Activated CD8-positive, alpha-beta T cell treated with anti-CD3 and anti-CD28 coated beads for 36 hours (primary cell): ENCODE results near the gene KLF1. TPM values are rescaled to one million over a fixed set of nuclear protein-coding genes. Genes with fewer than 3 reads are reported as not detected.

ENCODE experiments used
- ATAC-seq: fragments of 200-7000 bp; cut with Tn5 transposase; one replicate; pipeline ENCODE4 v1.10.0; 2021; ENCODE audit warnings: mild to moderate bottlenecking, moderate library complexity
- CTCF ChIA-PET: fragments of 350-600 bp; sonication (Branson Sonifier 250); formaldehyde crosslinking; loops from one replicate; lab custom pipeline; 2021; ENCODE audit warnings: antibody characterized with exemption; lab: Charles Lee
- POLR2A ChIA-PET: fragments of 350-600 bp; sonication (Branson Sonifier 250); formaldehyde crosslinking; loops from one replicate; lab custom pipeline; 2021; ENCODE audit warnings: antibody characterized with exemption; lab: Charles Lee
- DNase-seq: peaks from one replicate; pipeline ENCODE4 v3.0.0-alpha.2; 2020
- H3K27ac Mint-ChIP-seq: one replicate; pipeline ENCODE4 v1.8.0; 2021; ENCODE audit warnings: mild to moderate bottlenecking, mixed read lengths
- H3K27me3 Mint-ChIP-seq: one replicate; pipeline ENCODE4 v1.8.0; 2021; ENCODE audit warnings: mixed read lengths
- H3K36me3 Mint-ChIP-seq: one replicate; pipeline ENCODE4 v1.8.0; 2021; ENCODE audit warnings: low read depth, mixed read lengths
- H3K4me1 Mint-ChIP-seq: one replicate; pipeline ENCODE4 v1.8.0; 2021; ENCODE audit warnings: low read depth, mixed read lengths
- H3K4me3 Mint-ChIP-seq: one replicate; pipeline ENCODE4 v1.8.0; 2021; ENCODE audit warnings: mild to moderate bottlenecking, moderate library complexity, mixed read lengths
- H3K9me3 Mint-ChIP-seq: one replicate; pipeline ENCODE4 v1.8.0; 2021; ENCODE audit warnings: mixed read lengths
- intact Hi-C: fragments of 100-400 bp; cut with micrococcal nuclease; formaldehyde crosslinking; loops from one replicate; pipeline ENCODE4 v1.10.0; 2022
- total RNA-seq, 2 experiments: library from RNA; stranded (reverse); gene quantifications; one replicate each; pipeline ENCODE4 v1.2.3, GENCODE V29; 2021
- TF ChIP-seq, protein P1 (sequence below): fragments of 200-600 bp; IDR thresholded peaks from one replicate; pipeline ENCODE4 v1.8.0; 2022; ENCODE audit warnings: antibody characterized with exemption, mild to moderate bottlenecking

KLF1 gene
- total RNA-seq, 2 experiments from 2014 or later: 0.32 to 0.38 TPM

DNA sequence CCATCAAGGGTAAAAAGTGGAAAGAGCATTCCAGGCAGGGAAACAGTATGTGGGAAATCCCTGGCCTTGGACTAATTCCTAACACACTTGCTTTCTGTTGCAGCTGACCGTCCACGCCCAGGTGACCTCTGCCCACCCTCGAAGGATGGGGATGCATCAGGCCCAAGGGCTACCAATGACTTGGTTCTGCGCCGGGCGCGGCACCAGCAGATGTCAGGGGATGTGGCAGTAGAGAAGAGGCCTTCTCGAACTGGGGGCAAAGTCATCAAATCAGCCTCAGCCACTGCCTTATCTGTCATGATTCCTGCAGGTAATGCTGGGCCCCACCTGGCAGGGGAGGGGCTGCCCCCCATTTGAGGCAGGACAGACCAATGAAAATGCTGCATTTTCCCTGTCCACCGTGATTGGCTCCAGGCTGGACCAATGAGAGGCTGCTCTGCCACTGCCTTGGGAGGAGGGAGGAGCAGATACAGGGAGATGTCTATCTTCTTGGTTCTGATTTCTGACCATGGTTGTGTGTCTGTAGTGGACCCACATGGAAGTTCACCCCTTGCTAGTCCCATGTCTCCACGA lies 18.4 kb downstream of the KLF1 start:
- Mint-ChIP-seq H3K27me3 (no peaks in the 10 kb centered on the region), H3K4me3 (no peak overlapping the region), H3K36me3 (peaks cover 14% of the 10 kb centered on the region), H3K9me3 (peaks cover 7% of the 10 kb centered on the region), H3K4me1 (peaks cover 10% of the 10 kb centered on the region), H3K27ac (no peak overlapping the region)
- CTCF ChIA-PET: interaction anchor here (1.1 to 2.8 kb wide), 3 partner anchors 16 to 226 kb away, joined by 3 to 12 read pairs (median 3); no protein-coding TSS in a partner anchor
- DNase-seq (peak; percentile 44), ATAC-seq (no peak)
- intact Hi-C loops: no loop called here
- TF ChIP-seq, protein P1, sequence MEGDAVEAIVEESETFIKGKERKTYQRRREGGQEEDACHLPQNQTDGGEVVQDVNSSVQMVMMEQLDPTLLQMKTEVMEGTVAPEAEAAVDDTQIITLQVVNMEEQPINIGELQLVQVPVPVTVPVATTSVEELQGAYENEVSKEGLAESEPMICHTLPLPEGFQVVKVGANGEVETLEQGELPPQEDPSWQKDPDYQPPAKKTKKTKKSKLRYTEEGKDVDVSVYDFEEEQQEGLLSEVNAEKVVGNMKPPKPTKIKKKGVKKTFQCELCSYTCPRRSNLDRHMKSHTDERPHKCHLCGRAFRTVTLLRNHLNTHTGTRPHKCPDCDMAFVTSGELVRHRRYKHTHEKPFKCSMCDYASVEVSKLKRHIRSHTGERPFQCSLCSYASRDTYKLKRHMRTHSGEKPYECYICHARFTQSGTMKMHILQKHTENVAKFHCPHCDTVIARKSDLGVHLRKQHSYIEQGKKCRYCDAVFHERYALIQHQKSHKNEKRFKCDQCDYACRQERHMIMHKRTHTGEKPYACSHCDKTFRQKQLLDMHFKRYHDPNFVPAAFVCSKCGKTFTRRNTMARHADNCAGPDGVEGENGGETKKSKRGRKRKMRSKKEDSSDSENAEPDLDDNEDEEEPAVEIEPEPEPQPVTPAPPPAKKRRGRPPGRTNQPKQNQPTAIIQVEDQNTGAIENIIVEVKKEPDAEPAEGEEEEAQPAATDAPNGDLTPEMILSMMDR: no peak
- POLR2A ChIA-PET: interaction anchor here (0.5 to 0.6 kb wide), 2 partner anchors 45 to 408 kb away, joined by 3 read pairs; no protein-coding TSS in a partner anchor

GRCh38 chr19:12867120-12868099 lies 19.6 kb downstream of the KLF1 start:
- ATAC-seq: peak; percentile 87
- DNase-seq: peak; percentile 84
- POLR2A ChIA-PET: no interaction called here
- Mint-ChIP-seq H3K27ac (peak overlapping the region; percentile 1), H3K4me1 (peaks cover 6% of the 10 kb centered on the region), H3K36me3 (peaks cover 6% of the 10 kb centered on the region), H3K9me3 (peaks cover 2% of the 10 kb centered on the region), H3K4me3 (peak overlapping the region; percentile 60), H3K27me3 (no peaks in the 10 kb centered on the region)
- TF ChIP-seq, protein P1: no peak
- intact Hi-C loops: no loop called here
- CTCF ChIA-PET: interaction anchor here (2.8 kb wide), 1 partner anchor 20 kb away, joined by 12 read pairs; no protein-coding TSS in a partner anchor

- no peak for DNase-seq
- no peak overlapping the region for H3K27ac Mint-ChIP-seq
- H3K36me3 Mint-ChIP-seq: no peaks in the 10 kb centered on the region
- intact Hi-C loops: no loop called here
- TF ChIP-seq, protein P1: no peak
- no peak overlapping the region for H3K4me3 Mint-ChIP-seq
- no peak for ATAC-seq
- H3K4me1 Mint-ChIP-seq: peaks cover 3% of the 10 kb centered on the region
- CTCF ChIA-PET: interaction anchor here (1.2 to 5.7 kb wide), 3 partner anchors 19 to 106 kb away, joined by 3 to 38 read pairs (median 12); no protein-coding TSS in a partner anchor
- no peaks in the 10 kb centered on the region for H3K27me3 Mint-ChIP-seq
- POLR2A ChIA-PET: no interaction called here
- H3K9me3 Mint-ChIP-seq: no peaks in the 10 kb centered on the region
These were observed 20.4 kb downstream of the KLF1 start for GRCh38 chr19:12866416-12867119.

DNA sequence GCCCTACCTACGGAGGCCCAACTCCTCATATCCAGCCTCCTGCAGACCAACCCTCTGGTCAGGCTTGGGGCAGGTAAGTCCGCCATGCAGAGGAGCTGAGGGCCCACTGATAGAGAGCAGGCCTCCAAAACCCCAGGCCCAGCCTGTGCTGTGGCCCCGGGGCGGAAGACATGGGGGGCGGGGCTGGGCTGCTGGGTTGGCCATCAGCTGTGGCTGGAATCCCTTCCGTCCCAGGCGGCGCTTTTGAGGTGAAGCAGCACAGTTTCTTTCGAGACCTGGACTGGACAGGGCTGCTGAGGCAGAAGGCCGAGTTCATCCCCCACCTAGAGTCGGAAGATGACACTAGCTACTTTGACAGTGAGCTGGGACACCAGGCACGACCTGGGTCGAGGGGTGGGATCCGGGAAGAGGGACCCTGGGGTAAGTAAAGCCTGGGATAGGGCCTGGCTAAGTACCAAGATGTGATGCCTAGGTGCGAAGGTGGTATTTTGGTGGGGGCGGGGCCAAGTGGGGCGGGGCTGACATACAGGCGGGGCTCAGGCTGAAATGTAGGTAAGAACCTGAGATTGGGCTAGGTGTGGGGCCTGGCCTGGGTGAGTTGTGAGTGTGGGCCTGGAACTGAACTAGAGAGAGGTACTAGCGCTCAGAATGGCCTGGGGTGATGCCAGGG lies 21.1 kb downstream of the KLF1 start:
- TF ChIP-seq, protein P1: no peak
- Mint-ChIP-seq H3K36me3 (no peaks in the 10 kb centered on the region), H3K27ac (no peak overlapping the region), H3K27me3 (no peaks in the 10 kb centered on the region), H3K4me3 (no peak overlapping the region), H3K4me1 (peaks cover 3% of the 10 kb centered on the region), H3K9me3 (no peaks in the 10 kb centered on the region)
- ATAC-seq (no peak), DNase-seq (no peak)
- ChIA-PET CTCF (interaction anchor here (0.8 to 5.7 kb wide), 3 partner anchors 18 to 108 kb away, joined by 3 to 38 read pairs (median 3); no protein-coding TSS in a partner anchor), POLR2A (no interaction called here)
- intact Hi-C loops: no loop called here
